NB4 (cell line): ENCODE results near the gene MCF2L.

Experiments
- CTCF ChIP-seq: IDR thresholded peaks from one replicate; pipeline ENCODE4 v1.5.1; 2012; ENCODE audit warnings: low read depth, low read length
- MAX ChIP-seq: IDR thresholded peaks from 2 replicates; pipeline ENCODE4 v1.6.1; 2011; ENCODE audit warnings: low read depth, low read length
- MYC ChIP-seq: IDR thresholded peaks from 2 replicates; pipeline ENCODE4 v1.6.1; 2011; ENCODE audit warnings: low read depth, low read length
- POLR2A ChIP-seq: IDR thresholded peaks from 2 replicates; pipeline ENCODE4 v1.6.1; 2011; ENCODE audit warnings: mild to moderate bottlenecking; ENCODE audit not compliant: insufficient read length; ENCODE audit errors: extremely low read depth

- TF ChIP-seq CTCF (no peak), MAX (no peak), POLR2A (no peak), MYC (no peak)
These were observed 52.8 kb downstream of the MCF2L start for GRCh38 chr13:113021811-113022210.
